ENCODE measurements around the gene SMG9. TPM values are rescaled to one million over a fixed set of nuclear protein-coding genes. Genes with fewer than 3 reads are reported as not detected.

Gene SMG9
- total and polyA plus RNA-seq, 4 donors: 23.5 to 55.9 (median 29.6) TPM

DNA sequence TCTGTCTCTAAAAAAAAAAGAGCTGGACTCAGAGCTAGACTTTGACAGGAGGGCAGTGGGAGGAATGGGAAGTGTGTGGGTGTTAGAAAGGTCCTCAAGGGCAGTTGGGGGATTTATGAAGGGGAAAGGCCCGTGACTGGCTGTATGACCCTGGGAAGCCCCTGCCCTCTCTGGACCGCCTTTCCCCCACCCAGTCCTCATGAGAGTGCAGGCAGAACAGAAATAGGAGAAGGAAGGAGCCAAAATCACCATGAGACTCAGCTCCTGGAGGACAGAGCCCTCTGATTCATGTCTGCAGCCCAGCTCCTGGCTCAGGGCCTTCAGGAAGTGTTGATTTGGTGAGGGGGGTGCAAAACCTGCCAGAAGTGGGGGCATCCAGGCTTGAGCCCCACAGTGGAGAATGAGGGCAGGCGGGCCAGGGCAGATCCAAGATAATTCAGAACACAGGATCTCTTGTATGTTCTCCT is 8.7 kb upstream of the SMG9 start:
- Histone ChIP-seq H3K9me3 (ENCODE audit: control insufficient read depth in 4 of 4, insufficient read depth in 3 of 4, low read length in 3 of 4) (no peaks in the 10 kb centered on the region), H3K27me3 (ENCODE audit: control insufficient read depth in 3 of 3, insufficient read depth in 3 of 3, low read length in 2 of 3) (no peaks in the 10 kb centered on the region), H3K4me3 (no peak overlapping the region), H3K9ac (ENCODE audit: insufficient read depth in 1 of 2, low read length in 2 of 2) (no peak overlapping the region), H3K4me1 (ENCODE audit: control insufficient read depth in 5 of 5, insufficient read depth in 5 of 5, low read length in 5 of 5) (peaks cover 0 to 4% (median 0%) of the 10 kb centered on the region in 5 donors), H3K36me3 (ENCODE audit: control insufficient read depth in 4 of 4, insufficient read depth in 4 of 4, low read length in 4 of 4) (no peaks in the 10 kb centered on the region), H3K27ac (ENCODE audit: low read depth in 1 of 2, low read length in 1 of 2) (no peak overlapping the region)
- WGBS, 2 donors: 54 to 60% methylated on average over 3 of the region's 3 CpGs
- TF ChIP-seq, protein P1, sequence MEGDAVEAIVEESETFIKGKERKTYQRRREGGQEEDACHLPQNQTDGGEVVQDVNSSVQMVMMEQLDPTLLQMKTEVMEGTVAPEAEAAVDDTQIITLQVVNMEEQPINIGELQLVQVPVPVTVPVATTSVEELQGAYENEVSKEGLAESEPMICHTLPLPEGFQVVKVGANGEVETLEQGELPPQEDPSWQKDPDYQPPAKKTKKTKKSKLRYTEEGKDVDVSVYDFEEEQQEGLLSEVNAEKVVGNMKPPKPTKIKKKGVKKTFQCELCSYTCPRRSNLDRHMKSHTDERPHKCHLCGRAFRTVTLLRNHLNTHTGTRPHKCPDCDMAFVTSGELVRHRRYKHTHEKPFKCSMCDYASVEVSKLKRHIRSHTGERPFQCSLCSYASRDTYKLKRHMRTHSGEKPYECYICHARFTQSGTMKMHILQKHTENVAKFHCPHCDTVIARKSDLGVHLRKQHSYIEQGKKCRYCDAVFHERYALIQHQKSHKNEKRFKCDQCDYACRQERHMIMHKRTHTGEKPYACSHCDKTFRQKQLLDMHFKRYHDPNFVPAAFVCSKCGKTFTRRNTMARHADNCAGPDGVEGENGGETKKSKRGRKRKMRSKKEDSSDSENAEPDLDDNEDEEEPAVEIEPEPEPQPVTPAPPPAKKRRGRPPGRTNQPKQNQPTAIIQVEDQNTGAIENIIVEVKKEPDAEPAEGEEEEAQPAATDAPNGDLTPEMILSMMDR (IDR thresholded peaks at IDR 0.05; ENCODE audit: control extremely low read depth, extremely low read depth): no peak
- no peak for DNase-seq
- ATAC-seq (ENCODE audit: insufficient read depth, low FRiP score): peak; percentile 23

GRCh38 chr19:43762814-43763213 is 8.1 kb upstream of the SMG9 start:
- Histone ChIP-seq H3K36me3 (ENCODE audit: control insufficient read depth in 4 of 4, insufficient read depth in 4 of 4, low read length in 4 of 4) (no peaks in the 10 kb centered on the region), H3K9ac (ENCODE audit: insufficient read depth in 1 of 2, low read length in 2 of 2) (no peak overlapping the region), H3K27ac (ENCODE audit: low read depth in 1 of 2, low read length in 1 of 2) (no peak overlapping the region), H3K27me3 (ENCODE audit: control insufficient read depth in 3 of 3, insufficient read depth in 3 of 3, low read length in 2 of 3) (no peaks in the 10 kb centered on the region), H3K4me1 (ENCODE audit: control insufficient read depth in 5 of 5, insufficient read depth in 5 of 5, low read length in 5 of 5) (peaks cover 0 to 4% (median 0%) of the 10 kb centered on the region in 5 donors), H3K4me3 (no peak overlapping the region), H3K9me3 (ENCODE audit: control insufficient read depth in 4 of 4, insufficient read depth in 3 of 4, low read length in 3 of 4) (no peaks in the 10 kb centered on the region)
- no peak for ATAC-seq (ENCODE audit: insufficient read depth, low FRiP score)
- no peak for DNase-seq
- 85 to 92% methylated on average over 3 of the region's 3 CpGs for WGBS, 2 donors
- TF ChIP-seq, protein P1 (IDR thresholded peaks at IDR 0.05; ENCODE audit: control extremely low read depth, extremely low read depth): no peak

DNA sequence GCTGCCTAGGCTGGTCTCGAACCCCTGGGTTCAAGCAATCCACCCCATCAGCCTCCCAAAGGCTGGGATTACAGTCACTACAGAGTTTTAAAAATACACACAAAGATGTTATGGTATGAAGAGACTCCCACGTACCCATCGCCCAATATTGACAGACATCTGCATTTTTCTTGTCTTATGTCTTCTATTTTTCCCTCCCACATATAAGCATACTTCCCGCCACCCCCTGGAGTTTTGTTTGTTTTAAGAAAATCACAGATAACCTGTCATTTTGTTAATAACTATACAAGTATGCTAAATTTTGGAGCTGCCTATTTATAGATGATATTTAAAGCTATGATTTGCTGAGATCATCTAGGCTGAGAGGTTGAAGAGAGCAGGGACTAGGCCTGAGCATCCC is 6.2 kb upstream of the SMG9 start:
- Histone ChIP-seq H3K36me3 (ENCODE audit: control insufficient read depth in 4 of 4, insufficient read depth in 4 of 4, low read length in 4 of 4) (no peaks in the 10 kb centered on the region), H3K4me3 (no peak overlapping the region), H3K9me3 (ENCODE audit: control insufficient read depth in 4 of 4, insufficient read depth in 3 of 4, low read length in 3 of 4) (no peaks in the 10 kb centered on the region), H3K27me3 (ENCODE audit: control insufficient read depth in 3 of 3, insufficient read depth in 3 of 3, low read length in 2 of 3) (no peaks in the 10 kb centered on the region), H3K27ac (ENCODE audit: low read depth in 1 of 2, low read length in 1 of 2) (no peak overlapping the region), H3K9ac (ENCODE audit: insufficient read depth in 1 of 2, low read length in 2 of 2) (no peak overlapping the region), H3K4me1 (ENCODE audit: control insufficient read depth in 5 of 5, insufficient read depth in 5 of 5, low read length in 5 of 5) (peaks cover 0 to 2% (median 0%) of the 10 kb centered on the region in 5 donors)
- no peak for DNase-seq
- no peak for ATAC-seq (ENCODE audit: insufficient read depth, low FRiP score)
- TF ChIP-seq, protein P1 (IDR thresholded peaks at IDR 0.05; ENCODE audit: control extremely low read depth, extremely low read depth): no peak
- 94 to 95% methylated on average over 4 of the region's 4 CpGs for WGBS, 2 donors

- Histone ChIP-seq H3K36me3 (ENCODE audit: control insufficient read depth in 4 of 4, insufficient read depth in 4 of 4, low read length in 4 of 4) (no peaks in the 10 kb centered on the region), H3K9ac (ENCODE audit: insufficient read depth in 1 of 2, low read length in 2 of 2) (no peak overlapping the region), H3K27ac (ENCODE audit: low read depth in 1 of 2, low read length in 1 of 2) (no peak overlapping the region), H3K9me3 (ENCODE audit: control insufficient read depth in 4 of 4, insufficient read depth in 3 of 4, low read length in 3 of 4) (no peaks in the 10 kb centered on the region), H3K4me3 (no peak overlapping the region), H3K4me1 (ENCODE audit: control insufficient read depth in 5 of 5, insufficient read depth in 5 of 5, low read length in 5 of 5) (peaks cover 0 to 4% (median 0%) of the 10 kb centered on the region in 5 donors), H3K27me3 (ENCODE audit: control insufficient read depth in 3 of 3, insufficient read depth in 3 of 3, low read length in 2 of 3) (no peaks in the 10 kb centered on the region)
- DNase-seq: no peak
- TF ChIP-seq, protein P1 (IDR thresholded peaks at IDR 0.05; ENCODE audit: control extremely low read depth, extremely low read depth): no peak
- ATAC-seq (ENCODE audit: insufficient read depth, low FRiP score): no peak
- 71 to 85% methylated on average over 5 of the region's 5 CpGs for WGBS, 2 donors
Measured at GRCh38 chr19:43759515-43759914, 4.8 kb upstream of the SMG9 start.
